Stimulated activated CD4-positive, alpha-beta T cell treated with anti-CD3 and anti-CD28 coated beads, Interleukin-1b, Interleukin-23, amount 100 ng/mL, for 4 hours (primary cell): ENCODE results near the gene ZNF609.
A peak's percentile ranks its signal among the peaks of the same experiment; 100 is the strongest.

ENCODE experiments used
- DNase-seq, 2 donors: peaks; one replicate each; pipeline ENCODE4 v3.0.0-alpha.2; 2020; ENCODE audit warnings: low read depth in 2 of 2

The ZNF609 gene

DNA sequence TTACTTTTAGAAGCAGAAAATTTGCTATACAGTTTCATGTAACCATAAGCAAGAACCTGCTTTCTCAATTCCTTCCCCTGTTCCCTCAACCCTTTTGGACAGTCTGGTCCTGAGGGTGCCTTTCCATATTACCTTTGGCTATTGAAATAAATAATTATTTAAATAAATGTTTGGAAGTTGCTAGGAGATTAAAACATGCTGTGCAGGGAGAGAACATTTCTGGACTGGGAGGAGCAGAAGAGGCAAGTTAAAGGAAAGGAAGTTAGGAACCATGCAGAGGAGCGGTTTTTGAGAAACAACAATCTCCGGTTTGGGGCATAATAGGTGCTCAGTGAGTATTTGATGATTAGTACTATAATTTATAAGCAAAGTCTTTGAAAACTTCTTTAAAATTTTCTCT is 41.8 kb downstream of the ZNF609 start:
- DNase-seq, result no peak

- DNase-seq, result no peak
Observed at GRCh38 chr15:64502551-64502950, 42.2 kb downstream of the ZNF609 start.

DNA sequence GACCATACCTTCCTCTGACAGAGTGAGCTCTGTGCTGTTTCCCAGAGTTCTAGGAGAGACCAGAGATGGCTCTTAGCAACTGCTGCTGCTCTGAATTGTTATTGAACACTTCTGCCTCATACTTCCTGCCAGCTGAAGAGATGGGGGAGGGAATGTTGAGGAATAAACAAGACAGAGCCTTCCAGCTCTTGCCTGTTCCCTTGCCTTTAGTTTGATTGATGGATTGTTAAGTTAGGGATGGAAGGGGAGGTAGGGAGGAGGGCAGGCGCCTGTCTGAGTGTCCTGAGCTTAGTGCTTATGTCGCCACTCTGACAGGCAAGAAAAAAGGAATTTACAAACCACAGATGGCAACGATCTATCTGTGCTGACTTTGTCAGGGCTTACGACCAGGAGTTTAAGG is 42.8 kb downstream of the ZNF609 start:
- DNase-seq, result no peak

- no peak for DNase-seq
Observed at GRCh38 chr15:64503640-64504039, 43.3 kb downstream of the ZNF609 start.

GRCh38 chr15:64507293-64507802 is 47.0 kb downstream of the ZNF609 start:
- DNase-seq, result peak; percentile 22 to 30

DNA sequence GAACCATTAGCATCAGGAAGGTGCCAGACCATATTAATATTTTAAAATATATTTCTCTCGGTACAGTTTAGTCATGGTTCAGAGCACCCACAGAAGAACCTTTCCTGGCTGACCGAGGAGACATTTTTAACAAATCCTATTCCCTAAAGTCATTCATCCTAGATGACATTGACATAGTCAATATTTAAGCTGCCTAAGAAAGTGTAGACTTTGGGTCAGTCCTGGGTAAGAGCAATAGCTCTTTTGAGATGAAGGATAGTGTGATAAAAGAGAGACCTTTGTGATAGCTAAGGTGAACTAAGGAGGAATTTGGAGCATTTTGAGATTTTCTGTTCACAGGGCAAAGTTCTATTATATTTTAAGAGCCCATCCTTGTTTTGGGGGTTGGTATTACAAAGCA is 47.5 kb downstream of the ZNF609 start:
- no peak for DNase-seq

DNA sequence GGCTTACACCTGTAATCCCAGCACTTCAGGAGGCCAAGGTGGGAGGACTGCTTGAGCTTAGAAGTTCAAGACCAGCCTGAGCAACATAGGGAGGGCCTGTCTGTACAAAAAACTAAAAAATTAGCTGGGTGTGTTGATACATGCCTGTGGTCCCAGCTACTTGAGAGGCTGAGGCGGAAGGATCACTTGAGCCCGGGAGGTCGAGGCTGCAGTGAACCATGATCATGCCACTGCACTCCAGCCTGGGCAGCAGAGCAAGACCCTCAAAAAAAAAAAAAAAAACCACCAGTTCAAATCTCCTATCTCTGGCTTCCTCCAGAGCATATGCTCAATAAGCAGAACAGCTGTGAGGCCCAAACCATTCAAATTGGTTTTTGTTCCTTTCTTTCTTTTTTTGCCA is 53.4 kb downstream of the ZNF609 start:
- no peak for DNase-seq

DNA sequence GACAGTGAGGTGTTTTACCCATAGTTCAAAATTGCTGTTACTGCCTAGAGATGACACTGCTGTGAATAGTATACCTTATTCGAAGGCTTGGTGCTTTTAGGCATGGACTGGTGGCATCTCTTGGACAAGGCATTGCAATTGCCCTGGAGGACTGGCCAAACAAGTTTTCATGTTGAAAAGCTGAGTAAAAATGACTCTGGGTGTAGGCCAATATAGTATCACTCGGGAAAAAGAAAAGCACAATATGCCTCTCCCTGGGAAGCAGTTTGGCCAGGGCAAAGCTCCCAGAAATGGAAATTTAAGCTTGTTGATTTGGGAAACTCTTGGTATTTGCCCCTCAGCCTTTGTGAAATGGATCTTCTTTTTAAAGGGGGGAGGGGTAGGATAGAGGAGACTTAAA is 54.8 kb downstream of the ZNF609 start:
- no peak for DNase-seq

- no peak for DNase-seq
Observed at GRCh38 chr15:64515825-64516224, 55.4 kb downstream of the ZNF609 start.

GRCh38 chr15:64519897-64520296 is 59.5 kb downstream of the ZNF609 start:
- no peak for DNase-seq

- DNase-seq, result no peak
Observed at GRCh38 chr15:64521201-64521600, 60.8 kb downstream of the ZNF609 start.

GRCh38 chr15:64521726-64522164 is 61.4 kb downstream of the ZNF609 start:
- DNase-seq, result no peak

- DNase-seq, result no peak
Observed at GRCh38 chr15:64522226-64522823, 61.9 kb downstream of the ZNF609 start.

DNA sequence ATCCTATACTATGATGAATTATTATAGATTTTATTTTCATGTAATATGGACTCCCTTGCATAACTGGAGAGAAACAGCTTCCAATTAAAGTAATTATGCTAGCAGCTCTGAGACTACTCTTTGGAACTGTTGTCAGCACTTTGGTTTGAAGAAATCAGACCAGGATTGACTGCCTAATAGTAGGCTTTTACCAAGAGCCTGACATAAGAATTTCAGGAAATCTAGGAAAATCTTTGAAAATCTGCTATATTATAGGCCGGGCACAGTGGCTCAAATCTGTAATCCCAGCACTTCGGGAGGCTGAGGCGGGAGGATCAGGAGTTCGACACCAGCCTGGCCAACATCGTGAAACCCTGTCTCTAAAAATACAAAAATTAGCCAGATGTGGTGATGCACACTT is 62.9 kb downstream of the ZNF609 start:
- DNase-seq, result no peak

GRCh38 chr15:64524778-64525177 is 64.4 kb downstream of the ZNF609 start:
- DNase-seq, result no peak

DNA sequence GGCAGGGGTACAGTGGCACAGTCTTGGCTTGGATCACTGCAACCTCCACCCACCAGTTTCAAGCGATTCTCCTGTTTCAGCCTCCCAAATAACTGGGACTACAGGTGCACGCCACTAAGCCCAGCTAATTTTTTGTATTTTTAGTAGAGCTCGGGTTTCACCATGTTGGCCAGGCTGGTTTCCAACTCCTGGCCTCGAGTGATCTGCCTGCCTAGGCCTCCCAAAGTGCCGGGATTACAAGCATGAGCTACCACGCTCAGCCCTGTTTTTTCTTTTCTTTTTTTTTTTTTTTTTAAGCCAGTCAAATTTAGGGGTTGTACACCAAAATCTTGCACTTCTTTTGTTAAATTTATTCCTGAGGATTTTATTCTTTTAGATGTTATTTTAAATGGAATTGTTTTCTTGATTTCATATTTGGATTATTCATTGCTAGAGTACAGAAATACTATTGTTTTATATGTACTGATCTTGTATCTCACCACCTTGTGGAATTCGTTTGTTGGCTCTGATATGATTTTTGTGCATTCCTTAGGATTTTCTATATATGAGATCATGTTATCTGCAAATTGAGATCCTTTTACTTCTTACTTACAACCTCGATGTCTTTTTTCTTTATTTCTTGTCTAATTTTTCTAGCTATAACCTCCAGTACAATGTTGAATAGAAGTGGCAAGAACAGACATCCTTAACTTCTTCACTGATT is 65.6 kb downstream of the ZNF609 start:
- no peak for DNase-seq

DNA sequence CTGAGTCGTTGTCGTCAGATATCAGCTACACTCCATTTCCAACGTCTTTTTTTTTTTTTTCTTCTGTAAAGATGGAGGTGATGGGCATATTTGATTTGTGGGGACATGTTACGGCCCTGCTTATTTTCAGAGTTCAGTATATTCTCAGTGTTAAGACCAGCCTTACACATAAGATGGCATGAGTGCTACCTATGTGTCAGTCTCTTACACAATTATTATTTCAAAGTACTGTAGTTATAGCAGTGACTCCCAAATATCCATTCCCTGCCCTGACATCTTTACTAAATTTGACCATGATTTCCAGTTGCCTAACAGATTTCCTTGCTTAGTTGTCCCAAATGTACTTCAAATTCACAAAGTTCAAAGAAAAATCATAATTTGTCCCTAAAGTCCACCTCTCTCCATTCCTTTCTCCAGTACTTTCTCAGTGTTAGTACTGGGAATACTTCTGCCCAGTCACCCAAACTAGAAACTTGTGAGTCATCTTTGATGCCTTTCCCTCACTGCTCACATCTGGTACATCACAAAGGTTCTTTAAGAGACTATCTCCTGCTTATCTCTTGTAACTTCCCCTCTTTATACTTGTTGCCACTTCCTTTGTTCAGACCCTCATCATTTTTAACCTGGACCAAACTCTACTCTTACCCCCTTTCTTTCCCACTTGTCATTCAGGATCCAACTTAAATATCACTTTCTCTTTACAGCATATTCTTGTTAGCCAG is 67.0 kb downstream of the ZNF609 start:
- no peak for DNase-seq

GRCh38 chr15:64528871-64529270 is 68.5 kb downstream of the ZNF609 start:
- no peak for DNase-seq

- DNase-seq, result no peak
Observed at GRCh38 chr15:64530472-64530871, 70.1 kb downstream of the ZNF609 start.

DNA sequence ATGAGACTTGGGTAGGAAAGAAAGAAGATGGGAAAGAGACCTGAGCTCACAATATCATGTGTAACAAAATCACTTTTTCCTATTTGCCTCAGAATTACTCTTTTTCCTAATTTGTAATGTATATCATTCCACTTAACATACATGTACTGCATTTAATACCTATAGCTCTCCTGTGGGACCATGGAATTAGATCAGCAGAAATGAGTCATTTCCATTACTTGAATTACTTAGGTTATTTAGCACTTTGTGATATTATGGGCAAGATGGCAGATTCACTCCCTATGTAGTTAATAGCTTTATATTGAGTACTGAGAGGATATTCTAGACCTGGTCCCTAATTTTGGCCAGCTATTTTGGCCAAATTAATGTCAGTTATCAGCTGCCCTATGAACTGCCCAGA is 70.5 kb downstream of the ZNF609 start:
- no peak for DNase-seq

DNA sequence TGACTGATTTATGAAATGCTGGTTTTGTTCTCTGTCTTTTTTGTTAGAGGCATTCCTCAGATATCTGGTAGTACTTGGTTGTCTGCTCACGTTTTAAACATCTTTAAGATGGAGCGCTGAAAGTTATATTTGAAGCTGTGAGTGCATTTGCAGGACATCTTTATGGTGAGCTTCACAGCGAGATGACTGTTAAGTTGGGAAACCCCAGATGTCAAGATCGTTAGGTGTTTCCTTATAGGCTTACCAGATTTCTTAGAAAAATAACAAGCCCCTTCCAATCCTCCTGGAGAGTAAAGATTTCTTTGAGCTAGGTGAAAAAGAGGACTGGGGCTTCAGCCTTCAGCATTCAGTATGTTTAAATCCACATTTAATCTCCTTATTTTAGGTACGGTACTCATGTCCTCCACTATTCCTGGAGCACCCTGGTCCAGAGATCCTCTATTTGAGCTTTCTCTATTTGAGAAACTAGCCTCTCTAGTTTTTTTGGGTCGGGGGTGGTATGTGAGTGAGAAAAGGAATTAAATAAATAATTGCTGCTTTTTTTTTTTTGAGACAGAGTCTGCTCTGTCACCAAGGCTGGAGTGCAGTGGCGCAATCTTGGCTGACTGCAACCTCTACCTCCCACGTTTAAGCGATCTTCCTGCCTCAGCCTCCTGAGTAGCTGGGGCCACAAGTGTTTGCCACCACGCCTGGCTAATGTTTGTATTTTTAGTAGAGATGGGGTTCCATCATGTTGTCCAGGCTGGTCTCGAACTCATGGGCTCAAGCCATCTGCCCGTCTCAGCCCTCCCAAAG is 72.3 kb downstream of the ZNF609 start:
- no peak for DNase-seq
